K562 (cell line): ENCODE results near the gene CREB3L1. TPM values are rescaled to one million over a fixed set of nuclear protein-coding genes. Genes with fewer than 3 reads are reported as not detected.

Experiments
- AFF4 ChIP-seq: sonication (generic); formaldehyde crosslinking; IDR thresholded peaks from 2 replicates; pipeline ENCODE4 v1.8.0; 2023; ENCODE audit warnings: mild to moderate bottlenecking, missing genetic modification reagents
- BACH1 ChIP-seq: fragments of 200-800 bp; sonication (Bioruptor generic); IDR thresholded peaks from 2 replicates; pipeline ENCODE4 v1.6.1; 2016; ENCODE audit warnings: missing genetic modification characterization, missing compliant biosample characterization
- BMI1 ChIP-seq: fragments of 150-350 bp; IDR thresholded peaks from 2 replicates; pipeline ENCODE4 v1.6.1; 2014; ENCODE audit warnings: low read length
- CGGBP1 ChIP-seq: fragments of 250-450 bp; sonication (Bioruptor Pico); IDR thresholded peaks from 2 replicates; pipeline ENCODE4 v1.9.0; 2021; ENCODE audit warnings: mild to moderate bottlenecking
- CTBP1 ChIP-seq: fragments of 450-650 bp; IDR thresholded peaks from 2 replicates; pipeline ENCODE4 v1.6.1; 2016; ENCODE audit warnings: borderline replicate concordance
- ETS2 ChIP-seq: IDR thresholded peaks from 2 replicates; pipeline ENCODE4 v1.6.1; 2016; ENCODE audit warnings: borderline replicate concordance, missing genetic modification characterization, mild to moderate bottlenecking, moderate library complexity, missing compliant biosample characterization; ENCODE audit not compliant: poor library complexity, severe bottlenecking
- KDM4B ChIP-seq, 2 experiments: fragments of 450-650 bp in 1 of 2; sonication (generic) in 1 of 2; IDR thresholded peaks; 2 replicates each; pipeline ENCODE4 v1.6.1; 2016 to 2017; ENCODE audit warnings: borderline replicate concordance in 2 of 2, antibody characterized with exemption in 1 of 2, low read depth in 1 of 2, mild to moderate bottlenecking in 1 of 2
- MITF ChIP-seq: IDR thresholded peaks from 2 replicates; pipeline ENCODE4 v1.6.1; 2014; ENCODE audit warnings: antibody characterized with exemption
- NONO ChIP-seq, 2 experiments: fragments of 200-400 bp in 1 of 2; fragments of 450-650 bp in 1 of 2; formaldehyde crosslinking in 1 of 2; IDR thresholded peaks; 2 replicates each; pipeline ENCODE4 v1.6.1; 2017; ENCODE audit warnings: low read depth in 2 of 2, mild to moderate bottlenecking in 2 of 2, moderate library complexity in 2 of 2, low read length in 1 of 2
- PHF8 ChIP-seq: fragments of 200-600 bp; sonication (generic); IDR thresholded peaks from 2 replicates; pipeline ENCODE4 v1.6.1; 2012; ENCODE audit warnings: mixed run types, mild to moderate bottlenecking, inconsistent platforms, low read length, moderate library complexity, borderline replicate concordance
- RAD21 ChIP-seq, 2 experiments: fragments of 250-450 bp in 1 of 2; fragments of 450-650 bp in 1 of 2; sonication (Bioruptor Pico) in 1 of 2; formaldehyde crosslinking in 1 of 2; IDR thresholded peaks in 1 of 2; conservative IDR thresholded peaks in 1 of 2; 2 replicates each; pipeline versions ENCODE4 v1.4.0 to v1.8.0; 2020 to 2022; ENCODE audit warnings: mild to moderate bottlenecking in 2 of 2, moderate library complexity in 1 of 2
- RBM15 ChIP-seq: fragments of 200-400 bp; formaldehyde crosslinking; IDR thresholded peaks from 2 replicates; pipeline ENCODE4 v1.6.1; 2018; ENCODE audit warnings: mild to moderate bottlenecking, low read length, moderate library complexity; ENCODE audit not compliant: insufficient read depth
- SIN3B ChIP-seq: fragments of 450-650 bp; IDR thresholded peaks from 2 replicates; pipeline ENCODE4 v1.6.1; 2017; ENCODE audit warnings: low read depth, mild to moderate bottlenecking, moderate library complexity
- SIRT6 ChIP-seq: IDR thresholded peaks from one replicate; pipeline ENCODE4 v1.6.1; 2012; ENCODE audit warnings: low read depth, mild to moderate bottlenecking, control low read depth, inconsistent platforms, low read length, moderate library complexity
- SMC3 ChIP-seq: conservative IDR thresholded peaks from 2 replicates; pipeline ENCODE4 v1.6.1; 2011; ENCODE audit warnings: low read depth, low read length, improper control_type of control experiment; ENCODE audit not compliant: insufficient read depth
- SRSF7 ChIP-seq: fragments of 200-400 bp; formaldehyde crosslinking; optimal IDR thresholded peaks from 2 replicates; pipeline ENCODE3; 2017; ENCODE audit warnings: mild to moderate bottlenecking, low read depth, low read length
- ZNF695 ChIP-seq: fragments of 450-650 bp; formaldehyde crosslinking; IDR thresholded peaks from 2 replicates; pipeline ENCODE4 v1.4.0; 2020; ENCODE audit warnings: mild to moderate bottlenecking, moderate library complexity
- ZNF707 ChIP-seq: fragments of 250-450 bp; sonication (Bioruptor Pico); conservative IDR thresholded peaks from 2 replicates; pipeline ENCODE4 v1.8.0; 2022; ENCODE audit warnings: inconsistent platforms, mild to moderate bottlenecking, moderate library complexity
- polyA plus RNA-seq, 8 experiments: library from polyadenylated mRNA; depleted of rRNA in 4 of 8; stranded (reverse) in 5 of 8; unstranded in 3 of 8; fragments of >200 nt; fragmentation: Nextera tagmentation in 2 of 8; fragmentation: Illumina TruSeq in 1 of 8; extraction: Ambion mirVana in 2 of 8; extraction: Trizol in 1 of 8; gene quantifications; 2 replicates each; pipeline versions ENCODE4 v1.2.1 to v1.2.3, GENCODE V29; 2011 to 2014; ENCODE audit warnings: inconsistent platforms in 1 of 8, missing spikeins in 1 of 8
- total RNA-seq, 7 experiments: library from RNA; depleted of rRNA in 6 of 7; stranded (reverse); fragments of >200 nt in 6 of 7; fragmentation: Illumina TruSeq in 2 of 7; extraction: Trizol in 2 of 7; gene quantifications; 2 replicates each; pipeline versions ENCODE4 v1.2.1 to v1.2.3, GENCODE V29; 2011 to 2021; ENCODE audit warnings: low replicate concordance in 1 of 7
- TF ChIP-seq, protein P1 (sequence below): IDR thresholded peaks from 2 replicates; pipeline ENCODE4 v1.6.1; 2011; ENCODE audit warnings: borderline replicate concordance, low read depth, mild to moderate bottlenecking, moderate library complexity, low read length; ENCODE audit not compliant: insufficient read depth, poor library complexity, severe bottlenecking

The CREB3L1 gene
- total and polyA plus RNA-seq, 9 of the 15 experiments (the other 6 are each of a cell fraction or from before 2014, with no cell fraction given) = 1.2 to 27.6 (median 3.7) TPM

DNA sequence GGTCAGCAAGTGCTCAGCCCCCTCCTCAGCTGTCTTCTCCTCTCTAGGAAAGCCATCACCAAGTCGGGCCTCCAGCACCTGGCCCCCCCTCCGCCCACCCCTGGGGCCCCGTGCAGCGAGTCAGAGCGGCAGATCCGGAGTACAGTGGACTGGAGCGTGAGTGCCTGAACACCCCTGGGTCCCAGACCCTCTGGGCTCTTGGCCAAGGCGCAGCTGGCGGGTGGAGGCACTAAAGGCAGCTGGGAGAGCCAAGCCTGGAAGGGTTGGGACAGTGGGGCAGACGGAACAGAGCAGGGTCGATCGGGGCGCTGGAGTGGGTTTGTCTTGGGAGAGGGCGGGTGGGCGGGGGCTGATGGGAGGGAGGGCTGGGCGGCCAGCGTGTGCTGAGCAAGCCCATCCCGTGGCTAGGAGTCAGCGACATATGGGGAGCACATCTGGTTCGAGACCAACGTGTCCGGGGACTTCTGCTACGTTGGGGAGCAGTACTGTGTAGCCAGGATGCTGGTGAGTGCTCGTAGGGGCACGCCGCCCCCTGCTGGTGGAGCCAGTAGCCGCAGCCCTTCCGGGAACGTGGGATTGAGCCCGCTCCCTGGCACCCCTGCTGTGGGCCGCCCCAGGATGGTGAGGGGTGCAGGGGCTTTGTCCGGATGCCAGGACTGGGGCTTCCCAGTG lies 89.9 kb downstream of the CREB3L1 start (continued):
- peak; percentile 78 to 88 for TF ChIP-seq RAD21 (CRISPR knock-in tag; conservative IDR thresholded peaks at IDR 0.05 in 1 of 2, IDR thresholded peaks at IDR 0.05 in 1 of 2)
- TF ChIP-seq ETS2 (tag) = no peak
- TF ChIP-seq PHF8 = no peak
- TF ChIP-seq MITF = no peak
- 0 out of 4 replicates have a peak, but pooled peaks of 1 of the 2 experiments have one; percentile 15 for TF ChIP-seq NONO (IDR thresholded peaks at IDR 0.05; ENCODE audit: low read depth in 2 of 2, low read length in 1 of 2)
- TF ChIP-seq RBM15 = no peak
- TF ChIP-seq SIN3B = 0 out of 2 replicates have a peak, but pooled peaks have one; percentile 33
- no peak for TF ChIP-seq KDM4B (IDR thresholded peaks at IDR 0.05; ENCODE audit: borderline replicate concordance in 2 of 2, low read depth in 1 of 2)
- peak; percentile 12; the same call in 1 of the 2 replicates for TF ChIP-seq CTBP1
- TF ChIP-seq SMC3 = peak; percentile 49
- no peak for TF ChIP-seq AFF4 (CRISPR knock-in tag)
- no peak for TF ChIP-seq SRSF7
- no peak for TF ChIP-seq BACH1
- no peak for TF ChIP-seq ZNF695 (CRISPR knock-in tag)
- TF ChIP-seq ZNF707 (CRISPR knock-in tag) = no peak
- no peak for TF ChIP-seq BMI1
- no peak for TF ChIP-seq CGGBP1 (CRISPR knock-in tag)
- TF ChIP-seq, protein P1, sequence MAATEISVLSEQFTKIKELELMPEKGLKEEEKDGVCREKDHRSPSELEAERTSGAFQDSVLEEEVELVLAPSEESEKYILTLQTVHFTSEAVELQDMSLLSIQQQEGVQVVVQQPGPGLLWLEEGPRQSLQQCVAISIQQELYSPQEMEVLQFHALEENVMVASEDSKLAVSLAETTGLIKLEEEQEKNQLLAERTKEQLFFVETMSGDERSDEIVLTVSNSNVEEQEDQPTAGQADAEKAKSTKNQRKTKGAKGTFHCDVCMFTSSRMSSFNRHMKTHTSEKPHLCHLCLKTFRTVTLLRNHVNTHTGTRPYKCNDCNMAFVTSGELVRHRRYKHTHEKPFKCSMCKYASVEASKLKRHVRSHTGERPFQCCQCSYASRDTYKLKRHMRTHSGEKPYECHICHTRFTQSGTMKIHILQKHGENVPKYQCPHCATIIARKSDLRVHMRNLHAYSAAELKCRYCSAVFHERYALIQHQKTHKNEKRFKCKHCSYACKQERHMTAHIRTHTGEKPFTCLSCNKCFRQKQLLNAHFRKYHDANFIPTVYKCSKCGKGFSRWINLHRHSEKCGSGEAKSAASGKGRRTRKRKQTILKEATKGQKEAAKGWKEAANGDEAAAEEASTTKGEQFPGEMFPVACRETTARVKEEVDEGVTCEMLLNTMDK = peak; percentile 78
- TF ChIP-seq SIRT6 = no peak
